Dendritic cell treated with granulocyte-macrophage colony-stimulating factor and Interleukin-4, amounts not matched to agents 40 ng/mL and 50 ng/mL, for 4 days (primary cell): ENCODE data around the gene ANXA9.

Source experiments
- H3K27ac Mint-ChIP-seq: one replicate; pipeline ENCODE4 v1.8.0; 2022; ENCODE audit warnings: mild to moderate bottlenecking, mixed read lengths
- H3K27me3 Mint-ChIP-seq: one replicate; pipeline ENCODE4 v1.8.0; 2022; ENCODE audit warnings: mild to moderate bottlenecking, mixed read lengths
- H3K36me3 Mint-ChIP-seq: one replicate; pipeline ENCODE4 v1.8.0; 2022; ENCODE audit warnings: low read depth, mixed read lengths
- H3K4me1 Mint-ChIP-seq: one replicate; pipeline ENCODE4 v1.8.0; 2022; ENCODE audit warnings: low read depth, mixed read lengths
- H3K4me3 Mint-ChIP-seq: one replicate; pipeline ENCODE4 v1.8.0; 2022; ENCODE audit warnings: mild to moderate bottlenecking, moderate library complexity, mixed read lengths
- H3K9me3 Mint-ChIP-seq: one replicate; pipeline ENCODE4 v1.8.0; 2022; ENCODE audit warnings: mixed read lengths
- intact Hi-C: fragments of 100-400 bp; cut with micrococcal nuclease; formaldehyde crosslinking; loops from one replicate; pipeline ENCODE4 v1.15.0; 2022

ANXA9 gene

DNA sequence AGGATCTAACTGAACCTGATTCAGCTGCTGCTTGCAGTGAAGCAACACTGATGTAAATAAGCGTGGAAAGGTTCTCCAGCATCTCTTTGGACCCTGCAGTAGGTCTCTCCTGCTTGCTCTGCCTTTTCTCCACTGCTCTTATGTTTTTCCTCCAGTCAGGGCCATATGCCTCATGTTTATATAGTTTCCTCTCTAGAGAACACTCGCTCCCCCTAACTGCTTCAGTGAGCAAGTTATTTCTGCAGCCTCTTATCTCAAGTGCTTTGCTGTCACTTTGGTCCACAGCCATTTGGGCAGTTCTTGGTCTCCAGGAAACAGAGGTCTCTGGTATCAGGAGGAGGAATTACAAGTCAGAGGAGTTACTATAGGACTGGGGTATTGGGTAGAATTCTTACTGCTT is 31.4 kb downstream of the ANXA9 start:
- Mint-ChIP-seq H3K36me3 (peaks cover 27% of the 10 kb centered on the region), H3K4me3 (no peak overlapping the region), H3K4me1 (peaks cover 23% of the 10 kb centered on the region), H3K27me3 (no peaks in the 10 kb centered on the region), H3K9me3 (no peaks in the 10 kb centered on the region), H3K27ac (peak overlapping the region; percentile 4)
- intact Hi-C loops = no loop called here

DNA sequence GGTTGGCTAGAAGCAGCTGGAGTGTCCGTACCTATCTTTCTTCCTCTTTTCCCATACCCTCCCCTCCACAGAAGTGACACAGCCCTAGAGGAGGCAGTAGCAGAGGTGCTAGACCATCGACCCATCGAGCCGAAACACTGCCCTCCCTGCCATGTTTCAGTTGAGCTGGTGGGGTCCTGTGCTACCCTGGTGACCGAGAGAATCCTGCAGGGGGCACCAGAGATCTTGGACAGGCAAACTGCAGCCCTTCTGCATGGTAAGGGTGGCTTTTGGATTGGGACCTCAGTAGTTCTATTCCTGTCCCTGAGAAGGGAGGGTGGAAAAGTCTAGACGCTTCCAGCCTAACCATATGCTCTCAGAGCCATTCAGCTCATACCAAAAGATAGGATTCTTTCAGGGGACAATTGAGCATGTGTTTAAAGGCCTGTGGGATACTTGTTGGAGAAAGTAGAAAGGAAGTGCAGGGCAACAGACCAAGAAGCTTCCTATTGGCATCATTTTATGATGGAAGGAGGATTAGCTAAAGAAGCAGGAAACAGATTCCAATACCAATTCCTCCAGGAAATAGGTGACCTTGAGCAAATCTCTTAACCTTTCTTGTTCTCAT is 42.6 kb downstream of the ANXA9 start:
- Mint-ChIP-seq H3K9me3 (no peaks in the 10 kb centered on the region), H3K4me3 (no peak overlapping the region), H3K36me3 (peaks cover 59% of the 10 kb centered on the region), H3K27me3 (no peaks in the 10 kb centered on the region), H3K27ac (no peak overlapping the region), H3K4me1 (peaks cover 7% of the 10 kb centered on the region)
- intact Hi-C loops = loop anchor here (5.0 kb wide), 2 partner anchors 33 to 133 kb away; partner anchors contain the start of genes CDC42SE1 and TNFAIP8L2

GRCh38 chr1:151026460-151026859 is 44.4 kb downstream of the ANXA9 start:
- intact Hi-C loops = no loop called here
- peaks cover 69% of the 10 kb centered on the region for H3K36me3 Mint-ChIP-seq
- H3K27me3 Mint-ChIP-seq = no peaks in the 10 kb centered on the region
- no peak overlapping the region for H3K4me3 Mint-ChIP-seq
- no peaks in the 10 kb centered on the region for H3K9me3 Mint-ChIP-seq
- no peak overlapping the region for H3K27ac Mint-ChIP-seq
- H3K4me1 Mint-ChIP-seq = peaks cover 7% of the 10 kb centered on the region

GRCh38 chr1:151032164-151032563 is 50.1 kb downstream of the ANXA9 start:
- no peak overlapping the region for H3K4me3 Mint-ChIP-seq
- no peaks in the 10 kb centered on the region for H3K27me3 Mint-ChIP-seq
- H3K27ac Mint-ChIP-seq = no peak overlapping the region
- H3K36me3 Mint-ChIP-seq = peaks cover 66% of the 10 kb centered on the region
- intact Hi-C loops = no loop called here
- H3K4me1 Mint-ChIP-seq = peaks cover 16% of the 10 kb centered on the region
- no peaks in the 10 kb centered on the region for H3K9me3 Mint-ChIP-seq

GRCh38 chr1:151035167-151035566 is 53.1 kb downstream of the ANXA9 start:
- peaks cover 16% of the 10 kb centered on the region for H3K4me1 Mint-ChIP-seq
- H3K9me3 Mint-ChIP-seq = no peaks in the 10 kb centered on the region
- no peaks in the 10 kb centered on the region for H3K27me3 Mint-ChIP-seq
- H3K27ac Mint-ChIP-seq = no peak overlapping the region
- intact Hi-C loops = no loop called here
- H3K4me3 Mint-ChIP-seq = no peak overlapping the region
- H3K36me3 Mint-ChIP-seq = peaks cover 37% of the 10 kb centered on the region

DNA sequence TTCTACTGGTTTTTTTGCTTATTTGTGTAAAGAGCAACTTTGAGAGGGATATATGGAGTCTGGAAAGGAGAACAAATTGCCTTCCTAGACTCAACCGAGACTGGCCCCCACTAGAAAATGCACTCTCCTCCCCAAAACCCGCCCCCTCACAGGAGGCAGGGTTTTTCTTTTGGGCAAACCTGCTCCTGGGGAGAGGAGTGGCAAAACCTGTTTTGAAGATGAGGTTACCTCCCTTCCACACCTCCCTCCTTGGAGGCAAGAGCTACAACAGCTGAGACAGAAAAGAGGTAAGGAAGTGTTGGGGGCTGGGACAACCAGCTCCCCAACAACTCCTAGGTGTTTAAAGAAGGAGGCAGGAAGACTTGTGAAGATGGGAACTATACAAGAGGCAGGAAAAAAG is 54.3 kb downstream of the ANXA9 start, which contains the start of gene BNIPL:
BNIPL (plus strand) TSS at position 231 of the 400 bp plus-strand sequence; CDS start at position 371, 140 bp downstream.
- Mint-ChIP-seq H3K4me3 (no peak within 1 kb of the TSS), H3K27ac (peak within 1 kb of the TSS; percentile 4), H3K9me3 (no peaks in the 10 kb centered on the region), H3K36me3 (peaks cover 25% of the 10 kb centered on the region), H3K4me1 (peaks cover 16% of the 10 kb centered on the region), H3K27me3 (no peaks in the 10 kb centered on the region)
- intact Hi-C loops = no loop called here

DNA sequence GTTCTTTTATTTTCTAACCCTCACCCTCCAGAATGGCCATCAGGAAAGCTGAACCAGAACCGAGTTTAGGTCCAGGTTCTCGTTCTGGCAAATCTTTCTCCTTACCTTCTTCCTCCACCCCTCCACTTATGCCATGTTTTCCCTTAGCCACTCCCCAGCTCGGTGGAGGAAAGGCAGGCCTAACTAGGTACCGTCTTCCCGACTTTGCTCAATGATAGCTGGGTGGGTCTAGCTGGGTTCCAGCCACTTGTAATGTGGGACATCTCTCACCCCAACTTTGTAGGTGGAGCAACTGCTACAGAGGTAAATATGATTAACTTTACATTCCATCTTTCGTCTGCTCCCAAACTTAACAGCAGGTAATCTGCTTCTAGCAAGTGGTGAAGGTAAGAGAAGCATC is 54.9 kb downstream of the ANXA9 start:
- intact Hi-C loops = no loop called here
- no peaks in the 10 kb centered on the region for H3K9me3 Mint-ChIP-seq
- H3K27me3 Mint-ChIP-seq = no peaks in the 10 kb centered on the region
- no peak overlapping the region for H3K4me3 Mint-ChIP-seq
- peaks cover 16% of the 10 kb centered on the region for H3K4me1 Mint-ChIP-seq
- H3K36me3 Mint-ChIP-seq = peaks cover 22% of the 10 kb centered on the region
- H3K27ac Mint-ChIP-seq = peak overlapping the region; percentile 4

GRCh38 chr1:151039521-151039920 is 57.4 kb downstream of the ANXA9 start:
- Mint-ChIP-seq H3K4me1 (peaks cover 5% of the 10 kb centered on the region), H3K9me3 (no peaks in the 10 kb centered on the region), H3K4me3 (no peak overlapping the region), H3K27me3 (no peaks in the 10 kb centered on the region), H3K36me3 (peaks cover 14% of the 10 kb centered on the region), H3K27ac (no peak overlapping the region)
- intact Hi-C loops = no loop called here

GRCh38 chr1:151043163-151043562 is 61.1 kb downstream of the ANXA9 start:
- Mint-ChIP-seq H3K4me1 (peaks cover 21% of the 10 kb centered on the region), H3K27me3 (peaks cover 18% of the 10 kb centered on the region), H3K9me3 (no peaks in the 10 kb centered on the region), H3K27ac (no peak overlapping the region), H3K36me3 (peaks cover 6% of the 10 kb centered on the region), H3K4me3 (no peak overlapping the region)
- intact Hi-C loops = no loop called here
